HG03175 (cell line): ENCODE measurements around the gene LILRA6.
"Not testable (repeated sequence)": the region's sequence is repeated elsewhere in the genome, so short reads cannot be mapped to it uniquely, and the experiment has no call there.

Experiments used
- ATAC-seq: cut with Tn5 transposase; IDR thresholded peaks from one replicate; pipeline ENCODE4 v1.9.1; 2021; ENCODE audit warnings: mild to moderate bottlenecking, moderate library complexity; ENCODE audit not compliant: unreplicated experiment

Gene LILRA6

GRCh38 chr19:54233941-54234340 lies 8.6 kb downstream of the LILRA6 start:
- no peak for ATAC-seq

GRCh38 chr19:54231077-54231931 lies 11.3 kb downstream of the LILRA6 start:
- no peak for ATAC-seq

GRCh38 chr19:54230031-54230430 lies 12.6 kb downstream of the LILRA6 start:
- ATAC-seq = no peak

GRCh38 chr19:54229146-54229545 lies 13.4 kb downstream of the LILRA6 start:
- ATAC-seq = no peak

GRCh38 chr19:54224619-54225018 lies 18.0 kb downstream of the LILRA6 start:
- not testable (repeated sequence) for ATAC-seq

GRCh38 chr19:54223937-54224281 lies 18.7 kb downstream of the LILRA6 start:
- ATAC-seq = not testable (repeated sequence)

GRCh38 chr19:54223277-54223936 lies 19.2 kb downstream of the LILRA6 start:
- ATAC-seq = not testable (repeated sequence)

GRCh38 chr19:54222474-54223276 lies 19.9 kb downstream of the LILRA6 start, which contains the start of gene LILRB3:
LILRB3 (minus strand) TSS chr19:54223007; CDS start chr19:54222976, 31 bp downstream.
- ATAC-seq = not testable (repeated sequence)

GRCh38 chr19:54221947-54222346 lies 20.6 kb downstream of the LILRA6 start:
- not testable (repeated sequence) for ATAC-seq

- ATAC-seq = not testable (repeated sequence)
These were observed 22.9 kb downstream of the LILRA6 start for GRCh38 chr19:54219702-54220101.

- no peak for ATAC-seq
These were observed 23.5 kb downstream of the LILRA6 start for GRCh38 chr19:54218960-54219661.

GRCh38 chr19:54218259-54218658 lies 24.3 kb downstream of the LILRA6 start:
- ATAC-seq = no peak

- ATAC-seq = not testable (repeated sequence)
These were observed 24.9 kb downstream of the LILRA6 start for GRCh38 chr19:54217517-54218247.

- ATAC-seq = no peak
These were observed 25.7 kb downstream of the LILRA6 start for GRCh38 chr19:54216869-54217268.

GRCh38 chr19:54214734-54215133 lies 27.9 kb downstream of the LILRA6 start:
- not testable (repeated sequence) for ATAC-seq

GRCh38 chr19:54214217-54214616 lies 28.4 kb downstream of the LILRA6 start:
- ATAC-seq = not testable (repeated sequence)

GRCh38 chr19:54211235-54211634 lies 31.4 kb downstream of the LILRA6 start:
- ATAC-seq = no peak

GRCh38 chr19:54209811-54210494 lies 32.6 kb downstream of the LILRA6 start:
- no peak for ATAC-seq

- no peak for ATAC-seq
These were observed 33.4 kb downstream of the LILRA6 start for GRCh38 chr19:54209058-54209810.
